H1 (cell line): Measurements from ENCODE around the gene OR6N1. TPM values are rescaled to one million over a fixed set of nuclear protein-coding genes. Genes with fewer than 3 reads are reported as not detected.

Experiments
- ATF2 ChIP-seq: IDR thresholded peaks from 2 replicates; pipeline ENCODE4 v1.6.1; 2012; ENCODE audit warnings: low read length, inconsistent platforms
- polyA plus RNA-seq, 7 experiments: library from polyadenylated mRNA; depleted of rRNA in 3 of 7; stranded (reverse) in 5 of 7; unstranded in 2 of 7; fragments of >200 nt in 5 of 7; fragments of 200-250 nt in 2 of 7; gene quantifications; 1 replicate in 5 of 7; 2 replicates in 1 of 7; 4 replicates in 1 of 7; pipeline versions ENCODE4 v1.2.1 to v1.2.3, GENCODE V29; 2011 to 2013; ENCODE audit warnings: missing spikeins in 2 of 7, mixed read lengths in 2 of 7
- total RNA-seq: library from RNA; stranded (reverse); fragmentation: NEBNext Ultra II Directional; extraction: Animal tissue kit (Norgen Biotek cat#: 25700); gene quantifications from 2 replicates; pipeline ENCODE4 v1.2.1, GENCODE V29; 2021

Gene OR6N1
- total and polyA plus RNA-seq, 2 of the 8 experiments (the other 6 are each of a cell fraction or from before 2014, with no cell fraction given): not detected

DNA sequence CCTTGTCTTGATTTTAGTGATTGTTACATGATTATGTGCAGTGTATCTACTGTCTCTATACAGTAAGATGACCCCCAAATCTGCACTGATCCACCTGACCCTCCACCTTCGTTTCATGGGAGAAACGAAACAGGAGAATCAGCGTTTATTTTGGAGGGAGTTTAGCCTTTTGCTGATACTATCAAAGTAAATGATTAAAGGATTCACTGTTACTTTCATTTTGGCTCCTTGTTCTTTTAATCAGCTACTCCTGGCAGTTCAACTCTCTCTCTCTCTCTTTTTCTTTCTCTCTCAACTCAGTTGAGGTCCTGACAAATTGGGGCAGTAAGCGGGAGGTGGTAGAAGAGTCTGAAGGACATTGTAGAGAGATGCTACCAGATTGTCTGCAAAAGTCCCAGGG is 41.5 kb downstream of the OR6N1 start (continued):
- no peak for TF ChIP-seq ATF2
- TF ChIP-seq, all 59 proteins: peak for 0
